Epithelial cell of esophagus (primary cell): ENCODE measurements around the gene EEF2K.

Experiments
- DNase-seq: peaks from one replicate; pipeline ENCODE4 v3.0.0; 2010; ENCODE audit warnings: low read depth
- H3K4me3 ChIP-seq: 2 replicates; pipeline ENCODE4 v1.5.1; 2011; ENCODE audit warnings: mild to moderate bottlenecking, low read length, control low read depth
- CTCF ChIP-seq: IDR thresholded peaks from 2 replicates; pipeline ENCODE4 v1.5.1; 2011; ENCODE audit warnings: low read depth, mild to moderate bottlenecking, low read length, control low read depth, inconsistent platforms; ENCODE audit not compliant: insufficient read depth; ENCODE audit errors: missing control alignments

Gene EEF2K

DNA sequence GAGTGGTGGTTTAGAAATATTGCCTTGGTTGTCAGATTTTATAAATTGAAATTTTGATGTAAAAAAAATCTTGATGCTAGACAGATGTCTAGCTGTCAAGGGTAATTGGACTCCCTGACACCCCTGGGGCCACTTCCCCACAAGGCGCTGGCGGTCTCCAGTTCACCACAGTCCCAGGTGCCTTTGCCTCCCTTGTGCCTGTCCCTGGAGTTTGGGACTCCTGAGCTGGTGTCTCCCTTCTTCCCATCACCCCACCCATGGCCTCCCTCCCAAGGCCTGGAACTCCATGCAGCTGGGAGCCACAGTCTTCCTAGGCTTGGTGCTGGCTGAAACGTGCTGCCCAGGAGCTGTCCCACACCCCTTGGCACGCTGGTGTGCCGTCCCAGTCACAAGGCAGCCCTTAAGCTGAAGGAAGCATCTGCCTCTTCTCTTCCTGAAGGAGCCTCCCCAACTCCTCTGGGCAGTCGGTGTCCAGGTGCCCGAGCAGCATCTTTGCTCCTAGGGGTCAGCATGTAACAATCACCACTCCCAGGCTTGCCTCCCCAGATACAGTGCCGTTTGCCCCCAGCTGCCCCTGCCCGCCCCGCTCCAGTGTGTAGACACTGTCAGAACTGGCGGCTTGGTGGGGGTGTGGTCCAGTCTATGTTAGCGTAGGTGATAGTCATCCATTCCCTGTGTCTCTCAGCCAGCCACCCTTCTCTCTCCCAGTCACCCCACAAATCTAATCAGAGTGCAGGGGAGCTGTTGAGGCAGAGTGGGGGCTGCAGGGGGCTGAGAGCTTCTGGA, 117.3 kb downstream of the EEF2K start:
- no peak overlapping the region for H3K4me3 ChIP-seq
- no peak for TF ChIP-seq CTCF
- no peak for DNase-seq

DNA sequence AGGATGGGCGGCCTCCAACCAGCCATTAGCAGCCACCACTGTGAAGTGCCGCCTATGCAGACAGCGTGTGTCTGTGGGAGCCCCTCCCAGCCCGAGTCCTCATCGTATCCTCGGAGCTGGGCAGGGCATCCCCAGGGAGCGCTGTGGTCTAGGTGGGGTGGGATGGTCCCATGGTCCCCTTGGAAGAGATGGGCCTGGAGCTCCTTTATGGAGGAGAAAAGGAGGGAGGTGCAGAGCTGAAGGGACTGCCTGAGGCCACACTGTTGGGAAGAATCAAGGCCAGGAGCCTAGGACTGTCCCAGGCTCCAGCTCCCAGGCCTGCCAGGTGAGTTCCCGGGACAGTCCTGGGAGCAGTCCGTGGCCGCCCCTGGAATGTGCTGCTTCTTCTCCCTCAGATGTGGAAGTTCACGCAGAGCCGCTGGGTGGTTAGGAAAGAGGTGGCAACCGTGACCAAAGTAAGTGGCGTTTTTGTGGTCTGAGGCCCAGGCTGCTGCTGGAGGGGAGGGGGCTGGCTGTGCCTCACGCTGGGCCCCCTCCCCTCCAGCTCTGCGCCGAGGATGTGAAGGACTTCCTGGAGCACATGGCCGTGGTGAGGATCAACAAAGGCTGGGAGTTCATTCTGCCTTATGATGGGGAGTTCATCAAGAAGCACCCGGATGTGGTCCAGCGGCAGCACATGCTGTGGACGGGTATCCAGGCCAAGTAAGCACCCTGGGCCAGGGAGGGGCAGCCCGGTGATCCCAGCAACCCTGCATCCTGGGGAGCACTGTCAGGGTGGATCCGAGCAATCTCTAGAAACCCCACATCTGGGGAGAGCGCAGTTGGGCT, 118.1 kb downstream of the EEF2K start:
- no peak for TF ChIP-seq CTCF
- no peak for DNase-seq
- no peak overlapping the region for H3K4me3 ChIP-seq

DNA sequence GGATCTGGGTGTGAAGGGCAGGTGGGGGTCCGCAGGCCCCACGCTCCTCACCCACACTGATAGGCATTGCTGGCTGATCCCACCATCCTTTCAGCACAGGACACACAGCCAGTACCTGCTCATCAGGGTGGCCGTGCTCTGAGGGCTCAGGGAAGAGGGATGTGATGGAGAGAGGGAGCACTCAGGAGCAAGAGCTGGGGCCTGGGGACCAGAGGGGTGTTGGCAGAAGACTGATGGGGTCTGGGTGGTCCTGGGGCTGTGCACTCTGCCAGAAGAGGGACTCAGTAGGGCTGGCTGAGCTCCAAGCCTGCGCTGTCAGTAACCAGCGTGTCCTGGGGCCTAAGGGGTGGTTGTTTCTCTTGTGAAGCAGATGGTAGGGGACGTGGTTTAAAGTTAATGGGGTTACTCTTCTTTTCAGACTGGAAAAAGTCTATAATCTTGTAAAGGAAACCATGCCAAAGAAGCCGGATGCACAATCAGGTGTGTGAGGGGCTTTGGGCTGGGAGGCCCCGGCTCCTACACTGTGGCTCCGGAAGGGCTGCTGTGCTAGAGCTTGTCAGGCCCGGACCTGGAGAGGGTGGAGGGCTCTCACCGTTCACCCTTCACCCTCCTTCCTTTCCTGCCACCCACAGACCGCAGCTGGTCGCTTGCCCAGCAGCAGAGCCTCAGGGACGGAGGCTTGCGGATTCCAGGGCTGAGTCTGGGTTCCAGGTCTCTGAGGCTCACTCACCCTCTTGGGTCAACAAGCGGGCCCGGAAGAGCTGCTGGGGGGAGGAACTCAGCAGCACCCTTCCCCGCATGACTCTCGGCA, 118.9 kb downstream of the EEF2K start:
- DNase-seq: no peak
- TF ChIP-seq CTCF: no peak
- no peak overlapping the region for H3K4me3 ChIP-seq

DNA sequence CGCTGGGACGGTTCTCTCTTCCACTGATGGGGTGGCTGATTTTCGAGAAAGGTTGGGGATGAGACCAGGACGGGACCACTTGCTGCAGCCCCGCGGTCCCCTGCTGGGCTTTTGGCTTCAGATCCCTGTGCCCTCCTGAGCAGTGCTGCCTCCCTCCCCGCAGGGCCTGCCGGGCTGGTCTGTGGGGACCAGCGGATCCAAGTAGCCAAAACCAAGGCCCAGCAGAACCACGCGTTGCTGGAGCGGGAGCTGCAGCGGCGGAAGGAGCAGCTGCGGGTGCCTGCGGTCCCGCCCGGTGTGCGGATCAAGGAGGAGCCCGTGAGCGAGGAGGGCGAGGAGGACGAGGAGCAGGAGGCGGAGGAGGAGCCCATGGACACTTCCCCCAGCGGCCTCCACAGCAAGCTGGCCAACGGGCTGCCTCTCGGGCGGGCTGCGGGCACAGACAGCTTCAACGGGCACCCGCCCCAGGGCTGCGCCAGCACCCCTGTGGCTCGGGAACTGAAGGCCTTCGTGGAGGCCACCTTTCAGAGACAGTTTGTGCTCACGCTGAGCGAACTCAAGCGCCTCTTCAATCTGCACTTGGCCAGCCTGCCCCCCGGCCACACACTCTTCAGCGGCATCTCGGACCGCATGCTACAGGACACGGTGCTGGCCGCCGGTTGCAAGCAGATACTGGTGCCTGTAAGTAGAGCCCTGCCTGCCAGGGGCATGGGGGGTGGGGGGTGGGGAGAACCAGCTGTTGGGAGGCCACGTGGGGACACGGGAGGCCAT, 119.7 kb downstream of the EEF2K start:
- no peak for DNase-seq
- no peak overlapping the region for H3K4me3 ChIP-seq
- no peak for TF ChIP-seq CTCF

DNA sequence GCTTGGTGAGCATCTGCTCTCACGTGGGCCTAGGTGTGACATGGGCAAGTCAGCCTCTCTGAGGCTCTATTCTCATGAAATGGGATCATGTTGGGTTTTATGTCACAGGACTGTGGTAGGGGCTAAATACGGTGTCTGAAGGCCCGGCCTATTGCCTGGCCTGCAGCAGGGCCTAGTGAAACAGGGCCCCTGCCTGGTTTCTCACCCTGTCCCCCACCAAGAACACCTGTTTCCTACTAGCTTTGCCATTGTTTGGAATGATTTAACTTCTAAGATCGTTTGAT, 120.2 kb downstream of the EEF2K start:
- no peak for TF ChIP-seq CTCF
- no peak overlapping the region for H3K4me3 ChIP-seq
- DNase-seq: no peak

GRCh38 chr16:22326771-22327445, 120.8 kb downstream of the EEF2K start:
- DNase-seq: no peak
- H3K4me3 ChIP-seq: no peak overlapping the region

More at GRCh38 chr16:22326771-22327445, 120.8 kb downstream of the EEF2K start:
- TF ChIP-seq CTCF: no peak
